CD4-positive, alpha-beta T cell (primary cell): ENCODE data around the gene VLDLR. TPM values are rescaled to one million over a fixed set of nuclear protein-coding genes. Genes with fewer than 3 reads are reported as not detected.

ENCODE experiments used
- ATAC-seq: fragments of 200-7000 bp; cut with Tn5 transposase; one replicate; pipeline ENCODE4 v1.10.0; 2022; ENCODE audit warnings: mild to moderate bottlenecking; ENCODE audit not compliant: poor library complexity
- CTCF ChIA-PET: fragments of 350-600 bp; sonication (Branson Sonifier 250); formaldehyde crosslinking; loops from one replicate; lab custom pipeline; 2021; ENCODE audit warnings: antibody characterized with exemption, inconsistent platforms; lab: Charles Lee
- POLR2A ChIA-PET: fragments of 350-600 bp; sonication (Branson Sonifier 250); formaldehyde crosslinking; loops from one replicate; lab custom pipeline; 2021; ENCODE audit warnings: antibody characterized with exemption, inconsistent platforms; lab: Charles Lee
- DNase-seq, 14 experiments: peaks; one replicate each; pipeline ENCODE4 v3.0.0-alpha.2; 2013 to 2020; ENCODE audit warnings: mixed read lengths in 2 of 14
- H3K27ac ChIP-seq, 2 donors: one replicate each; pipeline versions ENCODE4 v1.5.1 to v1.7.0; 2013; ENCODE audit warnings: low read length in 2 of 2, low read depth in 1 of 2, mild to moderate bottlenecking in 1 of 2
- H3K27me3 ChIP-seq, 2 experiments: 1 replicate in 1 of 2; 2 replicates in 1 of 2; pipeline versions ENCODE4 v1.6.1 to v1.7.0; 2013; ENCODE audit warnings: low read length in 2 of 2, control low read depth in 1 of 2, mild to moderate bottlenecking in 1 of 2, moderate library complexity in 1 of 2; ENCODE audit not compliant: insufficient read depth in 2 of 2, control insufficient read depth in 1 of 2
- H3K36me3 ChIP-seq: one replicate; pipeline ENCODE4 v1.6.1; 2013; ENCODE audit warnings: low read length, control low read depth; ENCODE audit not compliant: insufficient read depth
- H3K4me1 ChIP-seq: one replicate; pipeline ENCODE4 v1.6.1; 2013; ENCODE audit warnings: low read length, control low read depth; ENCODE audit not compliant: insufficient read depth
- H3K4me3 ChIP-seq: one replicate; pipeline ENCODE4 v1.5.1; 2013; ENCODE audit warnings: mild to moderate bottlenecking, low read length, moderate library complexity
- H3K9me3 ChIP-seq, 2 experiments: 1 replicate in 1 of 2; 2 replicates in 1 of 2; pipeline versions ENCODE4 v1.6.1 to v1.7.0; 2013; ENCODE audit warnings: low read length in 2 of 2, mild to moderate bottlenecking in 2 of 2, control low read depth in 1 of 2, moderate library complexity in 1 of 2; ENCODE audit not compliant: control insufficient read depth in 1 of 2, insufficient read depth in 1 of 2
- H3K27ac Mint-ChIP-seq: one replicate; pipeline ENCODE4 v1.8.0; 2020; ENCODE audit warnings: mixed read lengths
- H3K27me3 Mint-ChIP-seq: one replicate; pipeline ENCODE4 v1.8.0; 2021; ENCODE audit warnings: mixed read lengths
- H3K36me3 Mint-ChIP-seq: one replicate; pipeline ENCODE4 v1.8.0; 2021; ENCODE audit warnings: low read depth, mixed read lengths
- H3K4me1 Mint-ChIP-seq: one replicate; pipeline ENCODE4 v1.8.0; 2021; ENCODE audit warnings: low read depth, mixed read lengths
- H3K4me3 Mint-ChIP-seq: one replicate; pipeline ENCODE4 v1.8.0; 2020; ENCODE audit warnings: mild to moderate bottlenecking, mixed read lengths
- H3K9me3 Mint-ChIP-seq: one replicate; pipeline ENCODE4 v1.8.0; 2020; ENCODE audit warnings: mixed read lengths
- CTCF ChIP-seq: fragments of 200-600 bp; IDR thresholded peaks from one replicate; pipeline ENCODE4 v1.8.0; 2022; ENCODE audit warnings: antibody characterized with exemption, mild to moderate bottlenecking
- intact Hi-C, 2 experiments: fragments of 100-400 bp; cut with DNase I in 1 of 2; cut with micrococcal nuclease in 1 of 2; formaldehyde crosslinking; loops; one replicate each; pipeline versions ENCODE4 v1.15.1 to v1.9.0; 2023 to 2025; cut with DNase I, micrococcal nuclease
- total RNA-seq, 174 experiments: library from RNA in 2 of 174; stranded (reverse) in 2 of 174; gene quantifications; one replicate each; pipeline ENCODE4 v1.2.3 and lab custom pipeline; 2021 to 2026

Gene VLDLR
- total RNA-seq, 2 experiments from 2014 or later: 0.08 TPM; not detected in 1

- H3K36me3 Mint-ChIP-seq: no peaks in the 10 kb centered on the region
- Histone ChIP-seq H3K4me1 (no peaks in the 10 kb centered on the region), H3K4me3 (no peak overlapping the region), H3K27me3 (no peaks in the 10 kb centered on the region), H3K9me3 (no peaks in the 10 kb centered on the region), H3K27ac (no peak overlapping the region), H3K36me3 (no peaks in the 10 kb centered on the region)
- peaks cover 13% of the 10 kb centered on the region for H3K27me3 Mint-ChIP-seq
- H3K9me3 Mint-ChIP-seq: peaks cover 4% of the 10 kb centered on the region
- CTCF ChIA-PET: no interaction called here
- H3K4me3 Mint-ChIP-seq: no peak overlapping the region
- no peaks in the 10 kb centered on the region for H3K4me1 Mint-ChIP-seq
- ATAC-seq (no peak), DNase-seq (no peak)
- intact Hi-C loops: no loop called here
- POLR2A ChIA-PET: no interaction called here
- H3K27ac Mint-ChIP-seq: no peak overlapping the region
- no peak for TF ChIP-seq CTCF
Observed at GRCh38 chr9:2634153-2634552, 12.6 kb downstream of the VLDLR start.

DNA sequence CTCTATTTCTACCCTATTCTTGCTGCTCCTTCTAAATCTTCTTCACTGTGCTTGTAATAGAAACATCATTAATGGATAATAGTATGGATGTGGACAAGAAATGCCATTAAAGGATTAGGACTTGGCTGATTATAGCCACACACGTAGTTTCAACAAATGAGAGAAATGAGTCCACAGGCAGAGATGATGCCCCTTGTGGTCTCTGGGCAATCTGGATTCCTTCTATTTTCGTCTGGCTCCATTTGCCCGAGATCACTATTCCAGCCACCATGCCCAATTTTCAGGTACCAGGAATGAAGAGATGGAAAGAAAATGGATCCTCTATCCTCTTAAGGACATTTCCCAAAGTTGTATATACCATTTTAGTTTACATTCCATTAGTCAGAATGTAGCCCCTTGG, 13.2 kb downstream of the VLDLR start:
- no peak overlapping the region for H3K27ac Mint-ChIP-seq
- no peak for TF ChIP-seq CTCF

GRCh38 chr9:2635922-2636321, 14.3 kb downstream of the VLDLR start:
- no peak for DNase-seq
- ChIA-PET CTCF (no interaction called here), POLR2A (no interaction called here)
- Histone ChIP-seq H3K36me3 (no peaks in the 10 kb centered on the region), H3K4me3 (no peak overlapping the region), H3K27ac (no peak overlapping the region), H3K27me3 (no peaks in the 10 kb centered on the region), H3K9me3 (no peaks in the 10 kb centered on the region), H3K4me1 (no peaks in the 10 kb centered on the region)
- Mint-ChIP-seq H3K4me1 (no peaks in the 10 kb centered on the region), H3K36me3 (no peaks in the 10 kb centered on the region), H3K27me3 (peaks cover 10% of the 10 kb centered on the region), H3K9me3 (peaks cover 2% of the 10 kb centered on the region), H3K27ac (no peak overlapping the region), H3K4me3 (no peak overlapping the region)
- no peak for ATAC-seq
- TF ChIP-seq CTCF: no peak
- intact Hi-C loops: no loop called here

More for the DNA sequence above, 13.2 kb downstream of the VLDLR start:
- no peaks in the 10 kb centered on the region for H3K36me3 Mint-ChIP-seq
- H3K27me3 ChIP-seq: no peaks in the 10 kb centered on the region
- H3K27me3 Mint-ChIP-seq: peaks cover 10% of the 10 kb centered on the region
- DNase-seq: no peak
- no peaks in the 10 kb centered on the region for H3K36me3 ChIP-seq
- H3K4me1 ChIP-seq: no peaks in the 10 kb centered on the region
- H3K9me3 Mint-ChIP-seq: peaks cover 4% of the 10 kb centered on the region
- no peaks in the 10 kb centered on the region for H3K9me3 ChIP-seq
- ChIA-PET POLR2A (no interaction called here), CTCF (no interaction called here)
- no peak for ATAC-seq
- H3K4me3 ChIP-seq: no peak overlapping the region
- intact Hi-C loops: no loop called here
- H3K4me1 Mint-ChIP-seq: no peaks in the 10 kb centered on the region
- H3K4me3 Mint-ChIP-seq: no peak overlapping the region
- no peak overlapping the region for H3K27ac ChIP-seq
